Stimulated activated CD4-positive, alpha-beta T cell treated with anti-CD3 and anti-CD28 coated beads, Interleukin-12 subunit alpha, Interleukin-12 subunit beta, amount 100 ng/mL, for 24 hours (primary cell): ENCODE data around the gene NPHP1.
"Not testable (repeated sequence)": the region's sequence is repeated elsewhere in the genome, so short reads cannot be mapped to it uniquely, and the experiment has no call there.

Experiments used
- DNase-seq, 2 experiments: peaks; one replicate each; pipeline ENCODE4 v3.0.0-alpha.2; 2020; ENCODE audit warnings: low read depth in 2 of 2

The NPHP1 gene

DNA sequence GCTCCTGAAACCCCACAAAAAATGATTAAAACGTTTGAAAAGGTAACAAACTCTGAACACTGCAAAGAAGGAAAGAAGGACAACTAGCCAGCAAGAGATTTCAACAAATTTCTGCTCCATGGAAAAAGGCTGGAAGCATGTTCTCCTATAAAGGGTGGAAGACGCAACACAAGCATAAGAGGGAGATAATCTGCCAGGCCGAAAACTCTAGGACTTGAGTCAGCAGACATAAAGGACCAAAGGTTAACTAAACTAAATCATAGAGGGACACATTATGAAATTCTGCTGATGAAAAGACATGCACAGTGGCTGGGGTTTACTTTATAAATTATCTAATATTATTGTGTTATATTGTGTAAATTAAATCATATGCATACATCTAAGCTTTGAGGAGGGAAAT, 6.8 kb downstream of the NPHP1 start:
- no peak for DNase-seq

DNA sequence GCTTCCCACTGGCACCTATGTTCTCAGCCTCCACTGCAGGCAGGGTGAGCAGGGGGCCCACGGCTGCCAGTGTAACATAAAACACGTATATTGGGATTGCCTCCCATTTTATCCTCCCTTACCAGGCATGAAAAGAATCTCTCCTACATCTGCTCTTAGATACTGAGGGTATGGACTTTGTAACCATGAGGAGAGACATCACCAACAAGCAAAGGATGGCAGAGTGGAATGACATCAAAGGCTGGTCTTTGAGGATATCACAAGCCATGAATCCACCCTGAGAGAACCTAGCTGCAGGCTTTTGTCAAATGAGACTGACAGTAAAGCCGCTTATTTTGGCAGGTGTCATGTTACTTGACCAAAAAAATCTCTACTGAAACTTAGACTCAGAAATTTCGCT, 7.4 kb downstream of the NPHP1 start:
- DNase-seq, result no peak

DNA sequence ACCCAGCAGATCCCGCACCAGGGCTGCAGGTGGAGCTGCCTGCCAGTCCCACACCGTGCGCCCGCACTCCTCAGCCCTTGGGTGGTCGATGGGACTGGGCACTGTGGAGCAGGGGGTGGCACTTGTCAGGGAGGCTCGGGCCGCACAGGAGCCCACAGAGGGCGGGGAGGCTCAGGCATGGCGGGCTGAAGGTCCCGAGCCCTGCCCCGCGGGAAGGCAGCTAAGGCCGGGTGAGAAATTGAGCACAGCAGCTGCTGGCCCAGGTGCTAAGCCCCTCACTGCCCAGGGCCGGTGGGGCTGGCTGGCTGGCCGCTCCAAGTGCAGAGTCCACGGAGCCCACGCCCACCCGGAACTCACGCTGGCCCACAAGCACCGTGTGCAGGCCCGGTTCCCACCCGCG, 14.6 kb downstream of the NPHP1 start:
- not testable (repeated sequence) for DNase-seq

DNA sequence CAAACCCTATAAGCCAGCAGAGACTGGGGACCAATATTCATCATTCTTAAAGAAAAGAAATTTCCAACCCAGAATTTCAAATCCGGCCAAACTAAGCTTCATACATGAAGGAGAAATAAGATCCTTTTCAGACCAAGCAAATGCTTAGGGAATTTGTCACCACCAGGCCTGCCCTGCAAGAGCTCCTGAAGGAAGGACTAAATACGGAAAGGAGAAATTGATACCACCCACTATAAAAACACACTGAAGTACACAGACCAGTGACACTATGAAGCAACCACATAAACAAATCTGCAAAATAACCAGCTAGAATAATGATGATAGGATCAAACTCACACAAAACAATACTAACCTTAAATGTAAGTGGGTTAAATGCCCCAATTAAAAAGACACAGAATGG, 22.4 kb downstream of the NPHP1 start:
- no peak for DNase-seq

DNA sequence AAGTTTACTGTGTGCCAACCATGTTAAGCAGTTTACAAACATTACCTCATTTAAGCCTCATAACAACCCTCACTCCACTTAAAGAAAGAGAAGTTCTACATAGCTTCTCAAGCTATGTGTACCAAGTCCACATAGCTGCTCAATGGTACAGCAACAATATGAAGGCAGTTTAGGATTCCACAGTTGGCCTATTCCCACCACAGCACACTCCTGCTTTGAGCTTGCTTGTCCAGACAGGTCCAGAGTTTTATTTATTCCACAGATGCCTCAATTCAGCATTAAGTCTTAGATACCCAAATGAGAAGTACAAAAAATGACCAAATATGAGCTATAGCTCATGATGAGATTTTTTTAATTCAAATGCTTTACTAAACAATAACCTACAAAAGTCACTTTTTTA, 24.8 kb downstream of the NPHP1 start:
- DNase-seq, result no peak

DNA sequence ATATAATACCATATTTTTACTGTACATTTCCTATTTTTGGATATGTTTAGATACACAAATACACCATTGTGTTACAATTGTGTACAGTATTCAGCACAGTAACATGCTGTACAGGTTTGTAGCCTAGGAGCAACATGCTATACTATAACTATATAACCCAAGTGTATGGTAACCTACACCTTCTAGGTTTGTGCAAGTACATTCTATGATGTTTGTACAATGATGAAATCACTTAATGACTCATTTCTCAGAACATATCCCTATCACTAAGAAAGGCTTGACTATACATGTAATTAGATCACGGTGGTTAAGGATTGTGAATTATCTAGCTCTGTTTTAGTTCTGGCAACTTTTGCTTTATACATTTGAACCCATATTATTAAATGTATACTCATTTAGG, 31.3 kb downstream of the NPHP1 start:
- DNase-seq, result no peak

DNA sequence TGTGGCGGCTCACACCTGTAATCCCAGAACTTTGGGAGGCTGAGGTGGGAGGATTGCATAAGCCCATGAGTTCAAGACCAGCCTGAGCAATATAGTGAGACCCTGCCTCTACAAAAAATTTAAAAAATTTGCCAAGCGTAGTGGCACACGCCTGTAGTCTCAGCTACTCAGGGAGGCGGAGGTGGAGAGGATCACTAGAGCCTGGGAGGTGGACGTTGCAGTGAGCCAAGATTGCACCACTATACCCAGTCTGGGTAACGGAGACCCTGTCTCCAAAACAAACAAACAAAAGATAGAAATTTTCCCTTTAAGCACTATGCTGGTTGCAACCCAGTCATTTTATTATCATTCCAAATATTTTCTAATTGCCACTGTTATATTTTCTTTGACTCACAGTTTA, 32.3 kb downstream of the NPHP1 start:
- no peak for DNase-seq

DNA sequence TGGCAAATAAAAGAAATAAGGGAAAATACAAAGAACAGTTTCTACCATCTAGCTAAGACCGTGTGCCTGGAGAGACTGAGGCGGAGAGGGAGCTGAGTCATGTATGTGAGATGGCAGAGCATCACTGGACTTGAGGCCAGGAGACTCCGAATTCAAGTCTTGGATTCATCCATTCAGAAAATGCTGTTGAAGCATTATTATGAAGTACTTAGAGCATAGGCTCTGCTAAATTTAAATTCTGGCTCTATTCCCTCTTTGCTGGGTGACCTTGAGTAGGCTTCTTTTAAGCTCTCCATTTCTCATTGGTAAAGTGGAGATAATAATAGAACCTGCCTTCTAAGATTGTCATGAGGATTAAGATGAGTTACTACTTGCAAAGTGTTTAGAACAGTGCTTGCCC, 34.7 kb downstream of the NPHP1 start:
- no peak for DNase-seq

DNA sequence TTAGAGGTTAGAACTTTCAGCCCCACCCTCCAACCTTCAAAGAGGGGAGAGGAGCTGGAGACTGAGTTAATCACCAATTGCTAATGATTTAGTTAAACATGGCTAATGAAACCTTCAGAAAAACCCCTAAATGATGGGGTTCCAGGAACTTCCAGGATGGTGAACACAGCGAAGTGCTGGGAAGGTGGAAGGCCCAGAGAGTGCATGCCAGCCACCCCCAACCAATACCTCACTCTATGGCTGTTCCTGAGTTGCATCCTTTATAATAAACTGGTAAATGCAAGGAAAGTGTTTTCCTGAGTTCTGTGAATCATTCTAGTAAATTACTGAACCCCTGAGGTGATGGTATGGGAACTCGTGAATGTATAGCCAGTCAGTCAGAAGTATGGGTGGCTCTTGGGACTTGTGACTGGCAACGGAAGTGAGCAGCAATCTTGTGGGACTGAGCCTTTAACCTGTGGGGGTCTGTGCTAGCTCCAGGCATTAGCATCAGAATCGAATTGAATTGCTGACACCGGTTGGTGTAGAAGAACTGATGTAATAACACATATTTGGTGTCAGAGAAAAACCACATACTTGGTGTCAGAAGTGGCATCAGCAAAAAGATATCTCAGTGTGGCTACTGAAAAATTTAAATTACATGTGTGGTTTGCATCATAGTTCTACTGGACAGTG, 37.4 kb downstream of the NPHP1 start:
- DNase-seq, result no peak

DNA sequence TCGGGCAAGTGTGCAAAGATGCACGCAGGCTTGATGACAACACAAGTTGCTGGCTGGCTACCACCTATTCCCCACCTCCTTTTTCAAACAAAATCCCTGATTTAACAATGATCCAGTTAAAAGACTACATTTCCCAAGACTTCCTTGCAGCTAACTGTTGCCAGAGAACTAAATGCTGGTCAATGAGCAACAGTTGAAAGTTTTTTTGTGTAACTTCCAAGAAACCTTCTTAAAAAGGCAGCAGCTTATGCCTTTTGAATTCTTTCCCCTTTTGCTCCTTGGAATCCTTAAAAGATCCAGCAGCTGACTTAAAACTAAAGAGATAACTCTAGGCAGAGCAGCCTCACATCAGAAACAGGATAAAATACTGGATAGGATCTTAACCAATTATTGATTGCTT, 38.5 kb downstream of the NPHP1 start:
- DNase-seq, result no peak

DNA sequence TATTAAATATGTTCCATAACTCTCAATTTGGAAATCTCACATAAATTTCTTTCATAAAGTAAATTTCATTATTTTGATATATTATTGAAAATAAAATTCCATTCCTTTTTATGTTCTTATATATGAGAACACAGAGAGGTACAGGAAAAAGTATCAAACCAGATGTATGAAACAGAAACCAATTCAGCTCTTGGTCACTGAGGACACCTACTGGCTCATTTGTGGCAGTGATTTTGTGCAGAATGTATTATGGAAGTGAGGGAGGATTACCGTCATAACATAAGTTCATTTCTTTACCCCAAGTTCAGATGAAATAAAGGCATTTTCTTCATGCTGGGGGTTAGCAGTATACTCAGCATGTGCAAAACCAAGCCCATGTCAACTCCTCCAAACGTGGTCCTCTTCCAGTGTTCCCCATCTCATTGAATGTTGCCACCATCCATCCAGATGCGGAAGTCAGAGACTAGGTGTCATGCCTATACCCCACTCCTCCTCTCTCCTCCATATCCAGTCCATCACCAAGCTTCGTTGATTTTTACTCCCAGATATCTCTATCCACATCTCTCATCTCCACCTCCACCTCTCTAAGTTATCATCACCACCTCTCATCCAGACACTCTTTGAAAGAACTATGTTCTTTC, 47.5 kb downstream of the NPHP1 start:
- DNase-seq, result no peak

DNA sequence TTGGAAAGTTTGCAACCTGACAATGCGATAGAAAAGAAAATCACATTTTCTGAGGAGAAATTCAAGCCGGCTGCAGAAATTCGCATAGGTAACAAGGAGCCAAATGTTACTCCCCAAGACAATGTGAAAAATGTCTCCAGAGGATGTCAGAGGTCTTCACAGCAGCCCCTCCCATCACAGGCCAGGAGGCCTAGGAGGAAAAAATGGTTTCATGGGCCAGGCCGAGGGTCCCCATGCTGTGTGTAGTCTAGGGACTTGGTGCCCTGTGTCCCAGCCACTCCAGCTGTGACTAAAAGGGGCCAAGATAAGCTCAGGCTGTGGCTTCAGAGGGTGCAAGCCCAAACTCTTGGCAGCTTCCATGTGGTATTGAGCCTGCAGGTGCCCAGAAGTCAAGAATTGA, 50.0 kb downstream of the NPHP1 start:
- DNase-seq, result not testable (repeated sequence)

DNA sequence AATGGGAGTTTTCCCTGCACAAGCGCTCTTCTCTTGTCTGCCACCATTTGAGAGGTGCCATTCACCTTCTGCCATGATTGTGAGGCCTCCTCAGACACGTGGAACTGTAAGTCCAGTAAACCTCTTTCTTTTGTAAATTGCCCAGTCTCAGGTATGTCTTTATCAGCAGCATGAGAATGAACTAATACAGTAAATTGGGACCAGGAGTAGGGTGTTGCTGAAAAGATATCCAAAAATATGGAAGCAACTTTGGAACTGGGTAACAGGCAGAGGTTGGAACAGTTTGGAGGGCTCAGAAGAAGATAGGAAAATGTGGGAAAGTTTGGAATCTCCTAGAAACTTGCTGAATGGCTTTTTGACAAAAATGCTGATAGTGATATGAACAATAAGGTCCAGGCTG, 50.6 kb downstream of the NPHP1 start:
- DNase-seq, result not testable (repeated sequence)

DNA sequence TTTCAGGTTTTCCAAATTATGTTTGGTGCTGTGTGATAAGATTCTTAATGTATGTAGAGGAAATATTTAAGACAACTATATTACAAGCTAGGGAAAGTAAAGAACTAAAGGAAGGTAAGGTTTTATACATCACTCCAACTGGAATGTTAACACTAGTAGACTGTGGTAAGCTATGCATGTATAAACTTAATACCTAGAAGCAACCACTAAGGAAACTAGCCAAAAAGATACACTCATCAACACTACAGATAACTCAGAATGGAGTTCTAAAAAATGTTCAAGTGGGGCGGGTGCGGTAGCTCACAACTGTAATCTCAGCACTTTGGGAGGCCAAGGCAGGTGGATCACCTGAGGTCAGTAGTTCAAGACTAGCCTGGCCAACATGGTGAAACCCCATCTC, 51.4 kb downstream of the NPHP1 start:
- DNase-seq, result no peak

DNA sequence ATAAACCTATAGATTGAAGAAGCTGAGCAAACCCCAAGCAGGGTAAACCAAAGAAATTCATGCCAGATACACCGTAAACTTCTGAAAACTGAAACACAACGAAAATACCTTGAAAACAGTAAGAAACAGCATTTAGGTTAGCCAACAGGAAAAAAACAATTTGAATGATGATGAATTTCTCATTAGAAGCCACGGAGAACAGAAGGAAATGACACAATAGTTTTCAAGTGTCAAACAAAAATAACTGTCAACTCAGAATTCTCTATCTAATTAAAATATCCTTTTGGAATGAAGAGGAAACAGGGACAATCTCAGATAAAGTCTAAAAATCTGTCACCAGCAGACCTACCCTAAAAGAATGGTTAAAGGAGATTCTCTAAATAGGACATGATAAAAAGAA, 51.9 kb downstream of the NPHP1 start:
- no peak for DNase-seq

DNA sequence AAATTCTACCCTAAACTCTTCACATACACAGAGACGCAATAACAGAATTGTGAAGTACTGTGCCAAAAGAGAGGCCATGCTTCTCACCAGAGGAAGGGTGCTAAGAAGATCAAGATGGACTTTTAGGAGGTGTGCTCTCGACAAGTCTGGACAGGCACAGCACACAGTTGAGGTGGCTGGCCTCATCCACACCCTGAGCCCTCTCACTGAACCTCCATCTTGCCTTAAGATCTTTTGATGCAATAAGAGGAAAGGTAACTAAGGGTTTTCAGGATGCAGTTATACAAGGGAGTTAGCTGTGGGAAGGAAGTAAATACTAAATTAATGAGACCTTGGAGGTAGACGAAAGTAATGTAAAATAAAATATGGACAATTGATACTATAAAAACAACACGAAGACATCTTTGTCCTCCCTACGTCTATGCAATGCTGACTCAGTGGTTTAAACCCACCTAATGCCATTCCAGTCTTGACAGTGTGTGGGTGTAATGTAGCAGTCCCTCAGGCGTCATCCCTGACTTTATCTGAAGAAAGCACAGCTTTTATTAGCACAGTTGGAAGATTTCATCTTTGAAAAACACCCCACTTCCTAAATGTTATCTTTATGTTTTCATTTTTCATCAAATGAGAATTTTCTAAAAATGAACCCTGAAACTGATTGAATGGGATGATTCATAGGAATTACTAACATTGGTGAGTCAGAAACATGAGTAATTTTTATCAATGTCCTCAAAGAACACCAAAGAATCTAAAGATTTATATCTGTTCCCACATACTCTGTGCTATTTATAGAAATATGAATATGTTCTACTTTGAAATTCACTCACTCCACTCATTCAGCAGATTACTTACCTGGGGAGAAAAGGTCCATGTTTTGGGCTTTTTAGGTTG, 55.2 kb downstream of the NPHP1 start:
- DNase-seq, result no peak

DNA sequence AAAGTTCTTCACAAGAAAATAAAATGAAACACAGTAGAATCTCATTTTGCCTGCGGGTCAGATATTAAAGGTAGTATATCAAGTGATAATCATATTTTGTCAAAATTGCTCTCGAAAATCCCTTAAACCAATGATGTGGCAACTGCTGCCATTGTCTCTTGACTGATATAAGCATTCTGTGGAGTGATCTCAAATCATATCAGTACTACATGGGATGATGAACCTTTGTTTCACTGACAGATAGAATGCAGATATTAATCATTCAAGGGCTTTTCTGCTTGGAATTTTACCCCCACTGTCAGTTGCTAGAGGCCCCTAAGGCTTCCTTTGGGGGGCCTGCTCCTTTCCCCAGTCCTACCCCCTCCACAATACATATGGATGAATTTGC, 57.9 kb downstream of the NPHP1 start:
- no peak for DNase-seq

DNA sequence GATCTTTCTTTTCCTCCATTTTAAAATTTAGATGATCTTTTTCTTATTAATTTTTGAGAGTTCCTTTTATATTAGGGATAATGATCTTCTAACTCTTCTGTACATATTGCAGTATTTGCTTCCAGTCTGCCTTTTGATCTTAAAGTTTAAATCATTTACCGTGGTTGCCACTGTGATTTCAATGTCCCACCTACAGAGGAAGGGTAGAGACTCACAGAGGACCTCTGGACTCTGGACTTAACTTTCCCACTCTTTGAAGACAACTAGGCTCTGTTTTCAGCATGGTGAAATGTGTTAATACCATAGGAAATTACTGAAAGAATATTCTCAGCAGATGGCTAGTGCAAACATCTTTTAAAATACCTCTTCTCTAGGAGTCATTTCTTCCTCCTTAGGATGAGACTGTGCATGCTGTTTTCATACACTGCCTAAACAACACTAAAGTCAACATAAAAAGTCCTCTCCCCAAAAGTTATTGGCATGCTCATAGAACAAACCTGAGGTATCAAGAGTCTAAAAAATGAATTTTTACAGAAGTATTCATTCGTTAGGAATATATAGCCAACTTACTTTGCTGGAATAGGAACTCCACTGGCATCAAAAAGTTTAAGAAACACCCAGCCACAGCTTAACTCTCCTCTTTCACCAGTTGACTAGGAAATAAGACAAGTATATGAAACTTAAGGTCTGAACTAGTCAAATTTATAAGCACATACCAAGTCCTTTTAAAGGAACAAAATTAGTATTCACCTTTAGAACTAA, 58.4 kb downstream of the NPHP1 start:
- DNase-seq, result no peak

DNA sequence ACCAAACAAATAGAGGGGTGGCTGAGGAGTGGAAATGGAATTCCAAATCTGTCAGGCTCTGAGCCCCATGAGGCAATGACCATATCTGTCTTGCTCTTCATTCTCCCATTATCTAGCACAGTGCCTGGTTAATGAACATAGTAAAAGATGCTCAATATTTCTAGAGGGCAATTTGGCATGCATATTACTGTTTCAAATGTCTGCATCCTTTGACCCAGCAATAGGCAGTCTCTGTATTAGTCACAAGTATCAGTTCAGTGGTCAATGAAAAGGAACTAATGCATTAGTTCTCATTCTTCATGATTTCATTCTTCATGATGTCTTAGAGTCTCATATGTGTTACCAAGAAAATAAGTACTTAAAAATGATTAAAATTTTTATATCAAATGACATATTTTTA, 60.8 kb downstream of the NPHP1 start:
- no peak for DNase-seq

DNA sequence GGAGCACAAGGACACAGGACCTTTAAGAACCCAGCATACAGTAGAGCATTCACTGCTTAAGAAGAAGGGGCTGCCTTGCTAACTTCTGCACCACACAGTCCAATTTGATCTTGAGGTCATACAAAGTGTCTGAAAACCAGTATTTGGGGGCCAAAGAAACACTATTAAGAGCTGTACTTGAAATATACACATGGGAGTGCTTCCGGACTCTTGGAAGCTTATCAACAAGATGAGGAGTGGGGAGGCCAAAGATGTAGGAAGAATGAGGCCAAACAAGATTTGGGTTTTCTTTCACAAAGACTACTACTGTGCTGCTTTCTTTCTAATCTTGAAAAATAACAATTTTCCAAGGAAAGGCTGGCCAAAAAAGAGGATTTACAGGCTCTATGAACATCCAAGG, 64.4 kb downstream of the NPHP1 start:
- DNase-seq, result no peak

DNA sequence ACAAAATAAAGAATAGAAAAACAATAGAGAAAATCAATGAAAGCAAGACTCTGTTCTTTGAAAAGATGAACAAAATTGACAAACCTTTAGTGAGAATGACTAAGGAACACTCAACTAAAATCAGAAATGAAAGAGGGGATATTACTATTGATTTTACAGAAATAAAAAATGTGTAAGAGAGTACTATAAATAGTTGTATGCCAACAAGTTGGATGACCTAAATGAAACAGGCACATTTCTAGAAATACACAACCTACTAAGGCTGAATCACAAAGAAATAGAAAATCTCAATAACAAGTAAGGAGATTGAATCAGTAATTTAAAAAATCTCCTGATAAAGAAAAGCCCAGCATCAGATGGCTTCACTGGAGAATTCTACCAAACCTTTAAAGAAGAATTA, 70.8 kb downstream of the NPHP1 start:
- DNase-seq, result no peak

DNA sequence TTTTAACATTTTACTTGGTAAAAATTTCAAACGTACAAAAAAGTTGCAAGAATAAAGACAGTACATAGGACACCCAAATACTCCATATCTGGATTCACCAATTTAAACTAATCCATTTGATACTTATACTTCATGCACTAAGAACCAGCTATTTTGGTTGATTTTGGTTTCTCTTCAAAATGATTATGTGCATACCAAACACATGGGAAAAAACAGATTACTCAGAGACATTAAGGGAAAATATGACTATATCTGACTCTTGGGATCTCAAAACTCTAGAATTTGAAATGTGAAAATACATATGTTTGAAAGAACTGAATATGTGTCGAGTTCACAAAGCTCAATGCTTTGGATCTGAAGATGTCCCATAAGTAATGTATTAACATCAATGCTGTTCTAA, 73.6 kb downstream of the NPHP1 start:
- no peak for DNase-seq
